GM12878 (cell line): ENCODE data around the gene TCF7L1. TPM values are rescaled to one million over a fixed set of nuclear protein-coding genes. Genes with fewer than 3 reads are reported as not detected.

Source experiments
- ATAC-seq: fragments of 200-7000 bp; cut with Tn5 transposase; 3 replicates; pipeline ENCODE4 v1.9.1; 2020; ENCODE audit warnings: mild to moderate bottlenecking, moderate library complexity
- BruUV-seq: library from RNA; stranded (reverse); fragments of 400-500 nt; replicated peaks from 2 replicates; lab custom pipeline; 2021; lab: Mats Ljungman, UMichigan
- CTCF ChIA-PET: fragments of 300-600 bp; sonication (Branson Sonifier 250); formaldehyde crosslinking; extraction: SDS; loops from one replicate; lab custom pipeline; 2021; ENCODE audit warnings: inconsistent platforms; lab: Yijun Ruan, JAX
- POLR2A ChIA-PET: fragments of 350-600 bp; formaldehyde crosslinking; extraction: SDS; loops from one replicate; lab custom pipeline; 2021; ENCODE audit warnings: inconsistent platforms; lab: Charles Lee
- RAD21 ChIA-PET: fragments of 300-600 bp; sonication (Branson Sonifier 250); formaldehyde crosslinking; loops from one replicate; lab custom pipeline; 2023; ENCODE audit warnings: antibody characterized with exemption; ENCODE audit not compliant: unreplicated experiment; lab: Charles Lee
- SMC1A ChIA-PET: fragments of 300-600 bp; sonication (Branson Sonifier 250); formaldehyde crosslinking; loops from one replicate; lab custom pipeline; 2023; ENCODE audit not compliant: unreplicated experiment, uncharacterized antibody; lab: Charles Lee
- DNase-seq: peaks from one replicate; pipeline ENCODE4 v3.0.0-alpha.2; 2011; ENCODE audit warnings: low read depth, low spot score
- FAIRE-seq: peaks from 3 replicates; lab custom pipeline; 2011; peaks lifted over from hg19 to GRCh38; lab: Jason Lieb, UNC
- H2AFZ ChIP-seq: 2 replicates; pipeline ENCODE4 v1.6.0; 2011; ENCODE audit warnings: low read depth, low read length, control low read depth; ENCODE audit not compliant: control insufficient read depth
- H3K27ac ChIP-seq: 2 replicates; pipeline ENCODE4 v1.5.1; 2011; ENCODE audit warnings: control low read depth; ENCODE audit not compliant: control insufficient read depth, insufficient read depth
- H3K27me3 ChIP-seq, 2 experiments: replicated peaks in 1 of 2; 2 replicates each; pipeline versions ENCODE4 v1.6.0 to v1.6.1; 2011; ENCODE audit warnings: low read length in 1 of 2; ENCODE audit not compliant: control insufficient read depth in 2 of 2, insufficient read depth in 2 of 2
- H3K36me3 ChIP-seq, 2 experiments: 2 replicates each; pipeline ENCODE4 v1.5.1; 2011; ENCODE audit warnings: low read length in 1 of 2; ENCODE audit not compliant: control insufficient read depth in 2 of 2, insufficient read depth in 2 of 2
- H3K4me1 ChIP-seq: 2 replicates; pipeline ENCODE4 v1.6.1; 2011; ENCODE audit warnings: mild to moderate bottlenecking, low read length, moderate library complexity, mixed read lengths; ENCODE audit not compliant: control insufficient read depth, insufficient read depth
- H3K4me2 ChIP-seq: 2 replicates; pipeline ENCODE4 v1.6.0; 2011; ENCODE audit warnings: control low read depth; ENCODE audit not compliant: control insufficient read depth, insufficient read depth
- H3K4me3 ChIP-seq: fragments of 200-600 bp; sonication (generic); 2 replicates; pipeline ENCODE4 v1.5.1; 2016
- H3K79me2 ChIP-seq: 2 replicates; pipeline ENCODE4 v1.6.0; 2011; ENCODE audit warnings: low read length; ENCODE audit not compliant: control insufficient read depth, insufficient read depth
- H3K9ac ChIP-seq: 2 replicates; pipeline ENCODE4 v1.8.0; 2011; ENCODE audit warnings: low read length, control low read depth, mixed read lengths; ENCODE audit not compliant: control insufficient read depth, insufficient read depth
- H3K9me3 ChIP-seq: replicated peaks from 3 replicates; pipeline ENCODE4 v1.5.1; 2011; ENCODE audit warnings: mild to moderate bottlenecking, low read length; ENCODE audit not compliant: control insufficient read depth, insufficient read depth
- H4K20me1 ChIP-seq: 2 replicates; pipeline ENCODE4 v1.6.0; 2011; ENCODE audit not compliant: control insufficient read depth, insufficient read depth
- BHLHE40 ChIP-seq, 2 experiments: fragments of 450-650 bp in 1 of 2; IDR thresholded peaks; 2 replicates each; pipeline ENCODE4 v1.6.1; 2011 to 2017; ENCODE audit warnings: low read depth in 2 of 2, borderline replicate concordance in 1 of 2, improper control_type of control experiment in 1 of 2, low read length in 1 of 2, mild to moderate bottlenecking in 1 of 2
- CEBPZ ChIP-seq: fragments of 150-350 bp; IDR thresholded peaks from 2 replicates; pipeline ENCODE4 v1.6.1; 2016; ENCODE audit warnings: low read depth, low read length
- ESRRA ChIP-seq: IDR thresholded peaks from 2 replicates; pipeline ENCODE4 v1.6.1; 2012; ENCODE audit warnings: mild to moderate bottlenecking, low read length, improper control_type of control experiment
- HDAC2 ChIP-seq: fragments of 200-600 bp; sonication (generic); IDR thresholded peaks from 2 replicates; pipeline ENCODE4 v1.6.1; 2017
- NFIC ChIP-seq: IDR thresholded peaks from 2 replicates; pipeline ENCODE4 v1.6.1; 2012; ENCODE audit warnings: low read depth, mild to moderate bottlenecking, inconsistent platforms, low read length, moderate library complexity
- NFYB ChIP-seq: IDR thresholded peaks from 2 replicates; pipeline ENCODE4 v1.6.1; 2011; ENCODE audit warnings: low read depth, mild to moderate bottlenecking, low read length, improper control_type of control experiment, moderate library complexity; ENCODE audit not compliant: insufficient read depth
- NR2F1 ChIP-seq: fragments of 450-650 bp; conservative IDR thresholded peaks from 2 replicates; pipeline ENCODE4 v1.6.1; 2017; ENCODE audit warnings: mild to moderate bottlenecking
- PML ChIP-seq: IDR thresholded peaks from 2 replicates; pipeline ENCODE4 v1.6.1; 2012; ENCODE audit warnings: low read length, inconsistent platforms
- REST ChIP-seq: IDR thresholded peaks from 2 replicates; pipeline ENCODE4 v1.6.1; 2012; ENCODE audit warnings: mild to moderate bottlenecking, low read depth, low read length
- RUNX3 ChIP-seq: IDR thresholded peaks from 2 replicates; pipeline ENCODE4 v1.6.1; 2012; ENCODE audit warnings: low read length, inconsistent platforms
- SMAD5 ChIP-seq: IDR thresholded peaks from 2 replicates; pipeline ENCODE4 v1.6.1; 2016; ENCODE audit warnings: antibody characterized with exemption, low read depth
- SREBF2 ChIP-seq: IDR thresholded peaks from 2 replicates; pipeline ENCODE4 v1.6.1; 2012; ENCODE audit warnings: mild to moderate bottlenecking, low read length
- SUPT20H ChIP-seq: IDR thresholded peaks from 2 replicates; pipeline ENCODE4 v1.6.1; 2011; ENCODE audit warnings: low read depth, mild to moderate bottlenecking, low read length, moderate library complexity, borderline replicate concordance; ENCODE audit not compliant: control insufficient read depth
- WGBS: methylation state at CpG from one replicate; pipeline ENCODE4 v1.1.6; 2016; ENCODE audit warnings: low lambda C conversion rate; ENCODE audit not compliant: insufficient replicate concordance, insufficient coverage; ENCODE audit errors: missing lambda C conversion rate; 5-methylcytosine and 5-hydroxymethylcytosine counted together
- in situ Hi-C: fragments of 300-500 bp; cut with MboI; formaldehyde crosslinking; loops from 9 replicates; pipeline ENCODE4 v1.14.3; 2018; ENCODE audit warnings: mixed read lengths
- intact Hi-C: fragments of 100-400 bp; cut with micrococcal nuclease; formaldehyde crosslinking; loops from one replicate; pipeline ENCODE4 v1.14.2; 2022; ENCODE audit not compliant: unreplicated experiment
- polyA plus RNA-seq, 11 experiments: library from polyadenylated mRNA; depleted of rRNA in 4 of 11; unstranded in 6 of 11; stranded (reverse) in 5 of 11; fragments of >200 nt; fragmentation: Nextera tagmentation in 4 of 11; fragmentation: Illumina TruSeq in 1 of 11; extraction: Ambion mirVana in 4 of 11; extraction: Trizol in 1 of 11; gene quantifications; 1 replicate in 1 of 11; 2 replicates in 10 of 11; pipeline versions ENCODE4 v1.2.1 to v1.2.3, GENCODE V29; 2011 to 2016; ENCODE audit warnings: inconsistent platforms in 2 of 11, missing spikeins in 2 of 11, low read depth in 1 of 11
- total RNA-seq, 4 experiments: library from RNA; depleted of rRNA in 3 of 4; stranded (reverse); fragments of >200 nt in 3 of 4; fragmentation: Illumina TruSeq in 1 of 4; extraction: Trizol in 1 of 4; gene quantifications; 2 replicates each; pipeline versions ENCODE4 v1.2.1 to v1.2.3, GENCODE V29; 2013 to 2021
- TF ChIP-seq, protein P1 (sequence below): fragments of 450-650 bp; IDR thresholded peaks from 2 replicates; pipeline ENCODE4 v1.6.1; 2016; ENCODE audit warnings: mild to moderate bottlenecking, moderate library complexity, borderline replicate concordance

Gene TCF7L1
- total and polyA plus RNA-seq, 10 of the 15 experiments (the other 5 are each of a cell fraction or from before 2014, with no cell fraction given): 0.03 to 0.11 (median 0.10) TPM; not detected in 7

DNA sequence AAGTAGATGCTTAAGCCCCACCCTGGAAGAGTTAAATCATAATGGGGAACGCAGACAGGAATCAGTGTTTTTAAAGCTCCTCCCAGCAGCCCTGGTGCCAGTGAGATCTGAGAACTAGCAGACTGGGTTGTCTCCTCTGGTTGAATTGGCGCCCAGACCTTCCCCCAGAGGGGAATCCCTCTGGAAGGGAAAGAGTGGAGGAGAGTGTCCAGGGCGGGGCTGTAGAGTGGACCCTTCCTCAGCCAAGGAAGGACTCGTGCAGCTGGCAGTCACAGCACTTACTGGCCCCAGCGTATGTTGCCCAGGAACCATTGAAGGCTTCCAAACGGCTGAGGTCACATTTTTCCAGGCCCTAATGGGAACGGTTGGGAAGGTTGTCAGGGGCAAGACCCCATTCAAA, 132.1 kb downstream of the TCF7L1 start:
- no peaks in the 10 kb centered on the region for H4K20me1 ChIP-seq
- intact Hi-C loops (no loop called here), in situ Hi-C loops (no loop called here)
- H3K4me1 ChIP-seq: no peaks in the 10 kb centered on the region
- DNase-seq: no peak
- peaks cover 1 to 4% of the 10 kb centered on the region in 2 experiments; a peak in 1 of 4 replicates for H3K27me3 ChIP-seq
- no peaks in the 10 kb centered on the region for H3K36me3 ChIP-seq
- ATAC-seq: no peak
- BruUV-seq: no TSS peak
- RAD21 ChIA-PET: interaction anchor here (1.7 kb wide), 1 partner anchor 35 kb away, joined by 4 read pairs; no protein-coding TSS in a partner anchor
- H3K9me3 ChIP-seq: no peaks in the 10 kb centered on the region
- H3K4me3 ChIP-seq: no peak overlapping the region
- no peak overlapping the region for H3K27ac ChIP-seq
- POLR2A ChIA-PET: no interaction called here
- no peak for FAIRE-seq
- H3K79me2 ChIP-seq: no peaks in the 10 kb centered on the region
- no peak overlapping the region for H2AFZ ChIP-seq
- no peak overlapping the region for H3K4me2 ChIP-seq
- CTCF ChIA-PET: interaction anchor here (1.2 to 6.2 kb wide), 9 partner anchors 9 to 290 kb away, joined by 3 to 83 read pairs (median 7); no protein-coding TSS in a partner anchor
- SMC1A ChIA-PET: interaction anchor here (0.6 to 2.9 kb wide), 3 partner anchors 33 to 375 kb away, joined by 3 to 18 read pairs (median 3); no protein-coding TSS in a partner anchor
- WGBS: 25% methylated on average over 7 of the region's 7 CpGs
- H3K9ac ChIP-seq: no peak overlapping the region
- TF ChIP-seq PML: no peak
- TF ChIP-seq NFYB: no peak
- no peak for TF ChIP-seq CEBPZ
- no peak for TF ChIP-seq HDAC2
- no peak for TF ChIP-seq REST
- TF ChIP-seq SREBF2: no peak
- no peak for TF ChIP-seq SUPT20H
- no peak for TF ChIP-seq ESRRA
- TF ChIP-seq NR2F1: no peak
- no peak for TF ChIP-seq RUNX3
- TF ChIP-seq, protein P1, sequence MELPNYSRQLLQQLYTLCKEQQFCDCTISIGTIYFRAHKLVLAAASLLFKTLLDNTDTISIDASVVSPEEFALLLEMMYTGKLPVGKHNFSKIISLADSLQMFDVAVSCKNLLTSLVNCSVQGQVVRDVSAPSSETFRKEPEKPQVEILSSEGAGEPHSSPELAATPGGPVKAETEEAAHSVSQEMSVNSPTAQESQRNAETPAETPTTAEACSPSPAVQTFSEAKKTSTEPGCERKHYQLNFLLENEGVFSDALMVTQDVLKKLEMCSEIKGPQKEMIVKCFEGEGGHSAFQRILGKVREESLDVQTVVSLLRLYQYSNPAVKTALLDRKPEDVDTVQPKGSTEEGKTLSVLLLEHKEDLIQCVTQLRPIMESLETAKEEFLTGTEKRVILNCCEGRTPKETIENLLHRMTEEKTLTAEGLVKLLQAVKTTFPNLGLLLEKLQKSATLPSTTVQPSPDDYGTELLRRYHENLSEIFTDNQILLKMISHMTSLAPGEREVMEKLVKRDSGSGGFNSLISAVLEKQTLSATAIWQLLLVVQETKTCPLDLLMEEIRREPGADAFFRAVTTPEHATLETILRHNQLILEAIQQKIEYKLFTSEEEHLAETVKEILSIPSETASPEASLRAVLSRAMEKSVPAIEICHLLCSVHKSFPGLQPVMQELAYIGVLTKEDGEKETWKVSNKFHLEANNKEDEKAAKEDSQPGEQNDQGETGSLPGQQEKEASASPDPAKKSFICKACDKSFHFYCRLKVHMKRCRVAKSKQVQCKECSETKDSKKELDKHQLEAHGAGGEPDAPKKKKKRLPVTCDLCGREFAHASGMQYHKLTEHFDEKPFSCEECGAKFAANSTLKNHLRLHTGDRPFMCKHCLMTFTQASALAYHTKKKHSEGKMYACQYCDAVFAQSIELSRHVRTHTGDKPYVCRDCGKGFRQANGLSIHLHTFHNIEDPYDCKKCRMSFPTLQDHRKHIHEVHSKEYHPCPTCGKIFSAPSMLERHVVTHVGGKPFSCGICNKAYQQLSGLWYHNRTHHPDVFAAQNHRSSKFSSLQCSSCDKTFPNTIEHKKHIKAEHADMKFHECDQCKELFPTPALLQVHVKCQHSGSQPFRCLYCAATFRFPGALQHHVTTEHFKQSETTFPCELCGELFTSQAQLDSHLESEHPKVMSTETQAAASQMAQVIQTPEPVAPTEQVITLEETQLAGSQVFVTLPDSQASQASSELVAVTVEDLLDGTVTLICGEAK: no peak
- TF ChIP-seq BHLHE40 (IDR thresholded peaks at IDR 0.05; ENCODE audit: borderline replicate concordance in 1 of 2, low read depth in 2 of 2, low read length in 1 of 2): no peak
- TF ChIP-seq NFIC: no peak
- TF ChIP-seq SMAD5: no peak
